ENCODE measurements around the gene ARL6IP4. TPM values are rescaled to one million over a fixed set of nuclear protein-coding genes. Genes with fewer than 3 reads are reported as not detected.

ARL6IP4 gene
- 100 to 1,000 TPM; 123 to 175 (median 156) TPM for total RNA-seq

- Histone ChIP-seq H3K4me1 (peaks cover 50 to 74% of the 10 kb centered on the region in 2 donors), H3K36me3 (peaks cover 0 to 6% of the 10 kb centered on the region in 2 donors), H3K9me3 (no peaks in the 10 kb centered on the region), H3K27me3 (no peaks in the 10 kb centered on the region), H3K4me3 (peak within 1 kb of the TSS; percentile 83 to 97 (median 92)), H3K27ac (peak within 1 kb of the TSS; percentile 79 to 91 (median 91))
- peak; percentile 71 to 72 for ATAC-seq
- TF ChIP-seq POLR2A (IDR thresholded peaks at IDR 0.05) (peak; percentile 80 to 86), CTCF (IDR thresholded peaks at IDR 0.05 in 4 of 5, conservative IDR thresholded peaks at IDR 0.05 in 1 of 5) (peak in 2 of 5 experiments; percentile 12 to 17)
- no peak for DNase-seq
- intact Hi-C loops (cut with DNase I; ENCODE audit: low total_unique reads) = loop anchor here (1.0 kb wide), 1 partner anchor 252 kb away; no protein-coding TSS in a partner anchor
- in situ Hi-C loops (cut with MboI; ENCODE audit: low sequenced_read_pairs in 4 of 4) = no loop called here
These were observed at the start of gene ARL6IP4 for GRCh38 chr12:122980183-122981035. ARL6IP4 (plus strand) TSS chr12:122980681; CDS start chr12:122981140, 459 bp downstream.

- H3K4me1 ChIP-seq = peaks cover 0 to 6% of the 10 kb centered on the region in 2 donors
- no peaks in the 10 kb centered on the region for H3K27me3 ChIP-seq
- intact Hi-C loops (cut with DNase I; ENCODE audit: low total_unique reads) = no loop called here
- no peak for DNase-seq
- TF ChIP-seq POLR2A (IDR thresholded peaks at IDR 0.05) (no peak), CTCF (IDR thresholded peaks at IDR 0.05 in 4 of 5, conservative IDR thresholded peaks at IDR 0.05 in 1 of 5) (no peak)
- no peaks in the 10 kb centered on the region for H3K9me3 ChIP-seq
- H3K36me3 ChIP-seq = no peaks in the 10 kb centered on the region
- H3K27ac ChIP-seq = no peak overlapping the region
- in situ Hi-C loops (cut with MboI; ENCODE audit: low sequenced_read_pairs in 4 of 4) = no loop called here
- no peak for ATAC-seq
- no peak overlapping the region for H3K4me3 ChIP-seq
These were observed 48.3 kb upstream of the ARL6IP4 start for GRCh38 chr12:122932207-122932606.

GRCh38 chr12:122934722-122935121, 45.8 kb upstream of the ARL6IP4 start:
- Histone ChIP-seq H3K27me3 (no peaks in the 10 kb centered on the region), H3K36me3 (no peaks in the 10 kb centered on the region), H3K27ac (no peak overlapping the region), H3K4me1 (peaks cover 3 to 10% of the 10 kb centered on the region in 2 donors), H3K4me3 (no peak overlapping the region), H3K9me3 (no peaks in the 10 kb centered on the region)
- intact Hi-C loops (cut with DNase I; ENCODE audit: low total_unique reads) (no loop called here), in situ Hi-C loops (cut with MboI; ENCODE audit: low sequenced_read_pairs in 4 of 4) (no loop called here)
- TF ChIP-seq CTCF (IDR thresholded peaks at IDR 0.05 in 4 of 5, conservative IDR thresholded peaks at IDR 0.05 in 1 of 5) (no peak), POLR2A (IDR thresholded peaks at IDR 0.05) (no peak)
- DNase-seq = no peak
- no peak for ATAC-seq

GRCh38 chr12:122935318-122935717, 45.2 kb upstream of the ARL6IP4 start:
- Histone ChIP-seq H3K36me3 (no peaks in the 10 kb centered on the region), H3K4me3 (no peak overlapping the region), H3K27me3 (no peaks in the 10 kb centered on the region), H3K4me1 (peaks cover 3 to 10% of the 10 kb centered on the region in 2 donors), H3K9me3 (no peaks in the 10 kb centered on the region), H3K27ac (peak overlapping the region; percentile 33 to 55 (median 38))
- TF ChIP-seq CTCF (IDR thresholded peaks at IDR 0.05 in 4 of 5, conservative IDR thresholded peaks at IDR 0.05 in 1 of 5) = no peak
- no peak for TF ChIP-seq POLR2A (IDR thresholded peaks at IDR 0.05)
- no peak for DNase-seq
- peak in 1 of 2 donors; percentile 24 for ATAC-seq
- intact Hi-C loops (cut with DNase I; ENCODE audit: low total_unique reads) = no loop called here
- in situ Hi-C loops (cut with MboI; ENCODE audit: low sequenced_read_pairs in 4 of 4) = no loop called here
